ENCODE results near the gene FOXK1. TPM values are rescaled to one million over a fixed set of nuclear protein-coding genes. Genes with fewer than 3 reads are reported as not detected.
"Not testable (repeated sequence)": the region's sequence is repeated elsewhere in the genome, so short reads cannot be mapped to it uniquely, and the experiment has no call there.

The FOXK1 gene
- total and polyA plus RNA-seq, 2 of the 13 experiments (the other 11 are each of a cell fraction or from before 2014, with no cell fraction given) = 4.6 to 8.8 TPM

DNA sequence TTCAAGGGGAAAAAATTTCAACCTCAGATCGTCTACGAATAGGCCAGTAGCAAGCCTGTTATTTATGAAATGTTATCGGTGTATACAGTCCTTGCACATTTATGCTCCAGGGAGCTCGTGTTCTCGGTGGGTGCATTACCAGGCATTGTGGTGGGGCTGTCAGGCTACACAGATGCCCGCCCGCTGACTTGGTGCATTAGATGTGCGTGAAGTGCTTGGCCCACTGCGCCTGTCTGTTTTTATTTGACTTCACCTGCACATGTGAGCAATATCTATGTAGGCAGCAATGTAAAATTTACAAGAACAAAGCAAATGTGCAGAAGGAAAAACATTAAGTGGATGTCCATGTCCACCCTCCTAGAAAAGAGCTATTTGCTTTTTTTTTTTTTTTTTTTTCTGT is 2.8 kb downstream of the FOXK1 start:
- FAIRE-seq (no peak), ATAC-seq (no peak), DNase-seq (ENCODE audit: low spot score) (no peak)
- Histone ChIP-seq H3K9ac (ENCODE audit: insufficient read depth, low read depth, low read length) (peak overlapping the region; percentile 86; the same call in 1 of the 2 replicates), H3K9me3 (ENCODE audit: low read length) (no peaks in the 10 kb centered on the region), H3K27me3 (ENCODE audit: control insufficient read depth in 1 of 2, insufficient read depth in 2 of 2, low read length in 2 of 2) (peaks cover 0 to 4% of the 10 kb centered on the region in 2 experiments; a peak in 1 of 5 replicates), H3K4me3 (replicated peaks in 1 of 3; ENCODE audit: insufficient read depth in 1 of 3, low read depth in 2 of 3, low read length in 3 of 3) (peak overlapping the region; percentile 87 to 99 (median 90); a peak in 3 of 6 replicates), H3K4me2 (ENCODE audit: low read depth, low read length) (peak overlapping the region; percentile 77), H3K27ac (ENCODE audit: extremely low read length, insufficient read depth, low read length) (peak overlapping the region; percentile 71), H4K20me1 (ENCODE audit: insufficient read depth, low read length) (peaks cover 30% of the 10 kb centered on the region), H3K36me3 (replicated peaks in 1 of 2; ENCODE audit: control insufficient read depth in 1 of 2, insufficient read depth in 2 of 2, low read length in 2 of 2) (peaks cover 0 to 27% of the 10 kb centered on the region in 2 experiments; a peak in 2 of 5 replicates), H3K4me1 (ENCODE audit: insufficient read depth, low read length) (peaks cover 45% of the 10 kb centered on the region), H2AFZ (ENCODE audit: low read length) (no peak overlapping the region), H3K79me2 (ENCODE audit: insufficient read depth, low read length) (peaks cover 66% of the 10 kb centered on the region)
- ChIA-PET CTCF (ENCODE audit: low intra/inter-chr PET ratio, low total read pairs) (no interaction called here), POLR2A (no interaction called here)
- WGBS (ENCODE audit: low lambda C conversion rate) = 92% methylated on average over 8 of the region's 9 CpGs
- intact Hi-C loops (cut with micrococcal nuclease; ENCODE audit: unreplicated experiment) (loop anchor here (2.0 to 5.0 kb wide), 2 partner anchors 52 to 68 kb away; no protein-coding TSS in a partner anchor), in situ Hi-C loops (cut with HindIII; ENCODE audit: extremely low pct_ligation_motif_present, low pct_unique_long_range_greater_than_20kb) (loop anchor here (5.0 kb wide), 2 partner anchors 38 to 67 kb away; no protein-coding TSS in a partner anchor)
- TF ChIP-seq HOXA7 (CRISPR knock-in tag; IDR thresholded peaks at IDR 0.05) = no peak
- TF ChIP-seq CBX1 (IDR thresholded peaks at IDR 0.05; ENCODE audit: low read depth) = no peak
- TF ChIP-seq HOXD1 (CRISPR knock-in tag; IDR thresholded peaks at IDR 0.05) = no peak
- TF ChIP-seq SCMH1 (CRISPR knock-in tag; IDR thresholded peaks at IDR 0.05; ENCODE audit: borderline replicate concordance) = no peak
- BruUV-seq (replicated peaks) = no TSS peak

- peaks cover 45% of the 10 kb centered on the region for H3K4me1 ChIP-seq (ENCODE audit: insufficient read depth, low read length)
- intact Hi-C loops (cut with micrococcal nuclease; ENCODE audit: unreplicated experiment) = loop anchor here (2.0 kb wide), 1 partner anchor 67 kb away; no protein-coding TSS in a partner anchor
- POLR2A ChIA-PET = interaction anchor here (1.2 to 1.4 kb wide), 2 partner anchors 59 to 90 kb away, joined by 3 to 4 read pairs; partner anchors contain the start of gene AP5Z1
- in situ Hi-C loops (cut with HindIII; ENCODE audit: extremely low pct_ligation_motif_present, low pct_unique_long_range_greater_than_20kb); CTCF ChIA-PET (ENCODE audit: low intra/inter-chr PET ratio, low total read pairs); FAIRE-seq; H3K27me3 ChIP-seq (ENCODE audit: control insufficient read depth in 1 of 2, insufficient read depth in 2 of 2, low read length in 2 of 2); BruUV-seq (replicated peaks); H3K4me2 ChIP-seq (ENCODE audit: low read depth, low read length); DNase-seq (ENCODE audit: low spot score); H3K4me3 ChIP-seq (replicated peaks in 1 of 3; ENCODE audit: insufficient read depth in 1 of 3, low read depth in 2 of 3, low read length in 3 of 3); ATAC-seq; H3K9me3 ChIP-seq (ENCODE audit: low read length); H2AFZ ChIP-seq (ENCODE audit: low read length); H3K27ac ChIP-seq (ENCODE audit: extremely low read length, insufficient read depth, low read length): not testable (repeated sequence)
- H3K79me2 ChIP-seq (ENCODE audit: insufficient read depth, low read length) = peaks cover 75% of the 10 kb centered on the region
- TF ChIP-seq ZNF121 (CRISPR knock-in tag; IDR thresholded peaks at IDR 0.05) = 0 out of 2 replicates have a peak, but pooled peaks have one; percentile 51
- peaks cover 39% of the 10 kb centered on the region for H4K20me1 ChIP-seq (ENCODE audit: insufficient read depth, low read length)
- 90% methylated on average over 10 of the region's 10 CpGs for WGBS (ENCODE audit: low lambda C conversion rate)
- H3K36me3 ChIP-seq (replicated peaks in 1 of 2; ENCODE audit: control insufficient read depth in 1 of 2, insufficient read depth in 2 of 2, low read length in 2 of 2) = peaks cover 0 to 27% of the 10 kb centered on the region in 2 experiments; a peak in 3 of 5 replicates
- H3K9ac ChIP-seq (ENCODE audit: insufficient read depth, low read depth, low read length) = peak overlapping the region; percentile 21; the same call in 1 of the 2 replicates
Measured at GRCh38 chr7:4685676-4686075, 3.6 kb downstream of the FOXK1 start.

Measured in HepG2 (cell line).